HG02798 (cell line): ENCODE measurements around the gene ABHD1.
"Not testable (repeated sequence)": the region's sequence is repeated elsewhere in the genome, so short reads cannot be mapped to it uniquely, and the experiment has no call there.

Source experiments
- ATAC-seq: cut with Tn5 transposase; IDR thresholded peaks from one replicate; pipeline ENCODE4 v1.9.1; 2021; ENCODE audit warnings: mild to moderate bottlenecking; ENCODE audit not compliant: unreplicated experiment, poor library complexity

The ABHD1 gene

GRCh38 chr2:27162151-27163121 lies 38.8 kb downstream of the ABHD1 start:
- ATAC-seq, result no peak

DNA sequence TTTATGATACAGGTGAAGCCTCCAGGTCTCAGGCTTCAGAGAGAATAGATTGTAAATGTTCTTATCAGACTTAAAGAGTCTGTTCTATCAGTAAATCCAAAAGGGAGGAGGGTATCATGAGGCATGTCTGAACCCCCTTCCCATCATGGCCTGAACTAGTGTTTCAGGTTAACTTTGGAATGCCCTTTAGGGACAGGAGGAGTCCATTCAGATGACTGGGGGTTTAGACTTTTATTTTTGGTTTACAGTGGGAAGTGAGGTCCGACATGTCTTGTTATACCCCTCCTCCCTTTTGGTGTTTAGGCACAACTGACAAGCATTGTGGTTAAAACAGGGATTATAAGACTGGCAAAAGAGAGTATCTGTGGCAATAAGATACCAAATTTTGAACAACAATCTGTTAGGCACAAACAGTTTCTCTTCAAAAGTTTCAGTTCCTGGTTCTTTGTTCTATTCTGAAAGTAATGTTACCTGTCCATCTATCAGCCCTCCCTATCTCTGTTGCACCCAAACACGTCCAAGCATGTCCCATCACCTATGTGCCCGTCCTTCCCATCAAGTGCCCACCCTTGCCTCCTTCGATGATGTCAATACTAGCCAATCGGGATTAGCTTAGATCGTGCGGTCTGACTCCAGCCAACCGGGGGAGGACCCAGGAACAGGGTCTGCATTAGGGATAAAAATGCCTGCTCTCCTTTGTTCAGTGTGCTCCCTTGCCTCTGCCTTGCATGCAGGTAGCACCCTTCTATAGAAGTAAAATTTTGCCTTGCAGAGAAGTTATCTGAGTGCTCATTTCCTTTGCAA lies 41.5 kb downstream of the ABHD1 start:
- ATAC-seq, result no peak

GRCh38 chr2:27170581-27171337 lies 47.1 kb downstream of the ABHD1 start:
- no peak for ATAC-seq

- no peak for ATAC-seq
These were observed 47.8 kb downstream of the ABHD1 start for GRCh38 chr2:27171351-27171848.

DNA sequence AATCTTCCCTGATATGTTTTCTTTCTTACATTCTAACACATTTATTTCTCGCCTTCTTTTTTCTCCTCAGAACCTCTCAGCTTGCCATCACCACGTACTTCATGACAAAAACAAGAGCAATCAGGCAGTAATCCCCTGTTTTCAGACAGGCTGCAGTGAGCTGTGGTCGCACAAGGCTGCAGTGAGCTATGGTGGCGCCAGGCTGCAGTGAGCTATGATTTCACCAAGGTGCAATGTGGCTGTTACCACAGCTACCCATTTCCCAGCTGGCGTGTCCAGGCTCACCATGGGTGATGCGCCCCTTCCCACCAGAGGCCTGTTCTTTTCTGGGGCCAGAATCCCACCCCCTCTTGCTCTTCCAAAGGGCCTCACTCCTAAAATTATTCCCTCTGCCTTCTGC lies 51.0 kb downstream of the ABHD1 start:
- no peak for ATAC-seq

DNA sequence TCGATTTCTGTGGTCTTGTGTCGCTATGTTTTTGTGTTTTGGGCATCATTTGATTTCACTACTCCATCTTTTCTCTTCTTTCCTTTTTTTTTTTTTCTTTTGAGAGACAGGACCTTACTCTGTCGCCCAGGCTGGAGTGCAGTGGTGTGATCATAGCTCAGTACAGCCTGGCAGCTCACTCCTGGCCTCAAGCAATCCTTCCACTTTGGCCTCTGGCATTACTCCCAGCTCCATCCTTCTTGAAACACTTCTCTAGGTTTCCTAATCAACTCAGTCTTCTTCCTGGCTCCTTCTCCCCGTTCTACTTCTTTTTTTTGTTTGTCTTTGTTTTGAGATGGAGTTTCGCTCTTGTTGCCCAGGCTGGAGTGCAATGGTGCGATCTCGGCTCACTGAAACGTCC lies 51.7 kb downstream of the ABHD1 start:
- ATAC-seq, result no peak

GRCh38 chr2:27175781-27176180 lies 52.2 kb downstream of the ABHD1 start:
- ATAC-seq, result not testable (repeated sequence)

DNA sequence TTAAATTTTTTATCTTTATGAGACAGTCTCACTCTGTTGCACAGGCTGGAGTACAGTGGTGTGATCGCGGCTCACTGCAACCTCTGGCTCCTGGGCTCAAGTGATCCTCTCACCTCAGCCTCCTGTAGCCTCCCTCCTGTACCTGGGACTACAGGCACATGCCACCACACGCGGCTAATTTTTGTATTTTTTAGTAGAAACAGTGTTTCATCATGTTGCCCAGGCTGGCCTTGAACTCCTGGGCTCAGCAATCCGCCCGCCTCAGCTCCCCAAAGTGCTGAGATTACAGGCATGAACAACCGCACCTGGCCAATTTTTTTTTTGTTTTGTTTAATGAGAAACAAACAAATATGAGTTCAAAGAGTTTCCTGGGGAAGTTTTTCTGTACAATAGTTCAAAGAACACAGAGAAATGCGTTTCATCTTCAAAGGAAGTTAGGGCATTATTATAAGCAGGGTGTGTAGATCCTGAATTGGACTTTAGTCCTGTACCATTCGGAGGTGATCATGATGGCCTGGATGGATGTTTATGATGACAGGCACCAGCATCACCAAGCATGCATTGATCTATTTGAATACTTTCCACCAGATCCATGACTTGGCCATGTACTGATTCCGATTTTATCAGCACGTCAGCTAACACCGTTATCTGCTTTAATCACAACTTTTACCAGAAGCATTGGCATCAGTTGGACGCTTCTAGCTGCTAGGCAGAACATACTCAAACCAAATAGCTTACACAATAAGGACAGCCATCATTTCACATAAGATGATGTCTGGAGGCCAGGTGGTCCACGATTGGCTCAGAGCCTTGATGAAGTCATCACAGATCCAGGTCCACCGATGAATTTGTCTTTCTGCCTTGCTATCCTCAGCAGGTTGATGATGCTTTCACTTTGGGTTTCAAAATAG lies 54.1 kb downstream of the ABHD1 start:
- ATAC-seq, result no peak

DNA sequence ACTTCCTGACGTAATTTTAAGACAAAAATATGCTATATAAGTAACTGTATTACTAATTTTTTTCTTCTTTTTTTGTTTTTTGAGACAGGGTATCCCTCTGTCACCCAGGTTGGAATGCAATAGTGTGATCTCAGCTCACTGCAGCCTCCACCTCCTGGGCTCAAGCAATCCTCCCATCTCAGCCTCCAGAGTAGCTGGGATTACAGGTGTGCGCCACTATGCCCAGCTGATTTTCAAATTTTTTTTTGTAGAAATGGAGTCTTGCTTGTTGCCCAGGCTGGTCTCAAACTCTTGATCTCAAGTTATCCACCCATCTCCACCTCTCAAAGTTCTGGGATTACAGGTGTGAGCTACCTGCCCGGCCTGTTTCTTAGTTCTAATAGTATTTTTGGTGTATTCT lies 54.9 kb downstream of the ABHD1 start:
- no peak for ATAC-seq

- no peak for ATAC-seq
These were observed 55.9 kb downstream of the ABHD1 start for GRCh38 chr2:27179344-27180000.
